ENCODE data around the gene KLF9.

The KLF9 gene

GRCh38 chr9:70413799-70414775 lies at the start of gene KLF9:
KLF9 (minus strand) TSS chr9:70414657; CDS start chr9:70413363, 1,294 bp downstream.
- peak; percentile 75 for DNase-seq

GRCh38 chr9:70463877-70464276 lies 49.4 kb upstream of the KLF9 start:
- no peak for DNase-seq

- DNase-seq: no peak
Measured at GRCh38 chr9:70462300-70462699, 47.8 kb upstream of the KLF9 start.

GRCh38 chr9:70457235-70457634 lies 42.8 kb upstream of the KLF9 start:
- DNase-seq: no peak

GRCh38 chr9:70455993-70456704 lies 41.7 kb upstream of the KLF9 start:
- DNase-seq: no peak

GRCh38 chr9:70452365-70452764 lies 37.9 kb upstream of the KLF9 start:
- DNase-seq: no peak

- no peak for DNase-seq
Measured at GRCh38 chr9:70451765-70452164, 37.3 kb upstream of the KLF9 start.

GRCh38 chr9:70450738-70451137 lies 36.3 kb upstream of the KLF9 start:
- DNase-seq: no peak

- no peak for DNase-seq
Measured at GRCh38 chr9:70449461-70449860, 35.0 kb upstream of the KLF9 start.

GRCh38 chr9:70448919-70449318 lies 34.5 kb upstream of the KLF9 start:
- DNase-seq: no peak

GRCh38 chr9:70444904-70445303 lies 30.4 kb upstream of the KLF9 start:
- no peak for DNase-seq

- DNase-seq: no peak
Measured at GRCh38 chr9:70442328-70442848, 27.9 kb upstream of the KLF9 start.

GRCh38 chr9:70441622-70442021 lies 27.2 kb upstream of the KLF9 start:
- no peak for DNase-seq

- no peak for DNase-seq
Measured at GRCh38 chr9:70439991-70440706, 25.7 kb upstream of the KLF9 start.

- no peak for DNase-seq
Measured at GRCh38 chr9:70438341-70438928, 24.0 kb upstream of the KLF9 start.

GRCh38 chr9:70435948-70436347 lies 21.5 kb upstream of the KLF9 start:
- DNase-seq: no peak

- DNase-seq: no peak
Measured at GRCh38 chr9:70429899-70430298, 15.4 kb upstream of the KLF9 start.

GRCh38 chr9:70428781-70429180 lies 14.3 kb upstream of the KLF9 start:
- no peak for DNase-seq

GRCh38 chr9:70427161-70427945 lies 12.9 kb upstream of the KLF9 start:
- no peak for DNase-seq

- DNase-seq: no peak
Measured at GRCh38 chr9:70425192-70425591, 10.7 kb upstream of the KLF9 start.

- DNase-seq: no peak
Measured at GRCh38 chr9:70422371-70423043, 8.1 kb upstream of the KLF9 start.

All from NCI-H510A (cell line).